ENCODE results near the gene ELP4.

ELP4 gene

GRCh38 chr11:31817621-31818424 lies 308.3 kb downstream of the ELP4 start:
- no peak overlapping the region for H3K4me3 ChIP-seq (ENCODE audit: low read depth, low read length)
- no peak for TF ChIP-seq CTCF (IDR thresholded peaks at IDR 0.05; ENCODE audit: low read depth, low read length)
- TF ChIP-seq MYC (IDR thresholded peaks at IDR 0.05; ENCODE audit: low read depth, low read length) = no peak
- no peak for TF ChIP-seq MAX (IDR thresholded peaks at IDR 0.05; ENCODE audit: low read depth, low read length)
- DNase-seq (ENCODE audit: low read depth) = no peak

GRCh38 chr11:31818425-31818755 lies 308.8 kb downstream of the ELP4 start:
- no peak for TF ChIP-seq MYC (IDR thresholded peaks at IDR 0.05; ENCODE audit: low read depth, low read length)
- TF ChIP-seq CTCF (IDR thresholded peaks at IDR 0.05; ENCODE audit: low read depth, low read length) = no peak
- no peak for TF ChIP-seq MAX (IDR thresholded peaks at IDR 0.05; ENCODE audit: low read depth, low read length)
- no peak for TF ChIP-seq POLR2A (IDR thresholded peaks at IDR 0.05; ENCODE audit: extremely low read depth, insufficient read length)
- H3K4me3 ChIP-seq (ENCODE audit: low read depth, low read length) = no peak overlapping the region

GRCh38 chr11:31818874-31819331 lies 309.3 kb downstream of the ELP4 start:
- no peak overlapping the region for H3K4me3 ChIP-seq (ENCODE audit: low read depth, low read length)

More at GRCh38 chr11:31818425-31818755, 308.8 kb downstream of the ELP4 start:
- DNase-seq (ENCODE audit: low read depth) = no peak

GRCh38 chr11:31819621-31820437 lies 310.3 kb downstream of the ELP4 start:
- TF ChIP-seq MYC (IDR thresholded peaks at IDR 0.05; ENCODE audit: low read depth, low read length) (no peak), MAX (IDR thresholded peaks at IDR 0.05; ENCODE audit: low read depth, low read length) (no peak), CTCF (IDR thresholded peaks at IDR 0.05; ENCODE audit: low read depth, low read length) (no peak), POLR2A (IDR thresholded peaks at IDR 0.05; ENCODE audit: extremely low read depth, insufficient read length) (no peak)
- H3K4me3 ChIP-seq (ENCODE audit: low read depth, low read length) = no peak overlapping the region
- DNase-seq (ENCODE audit: low read depth) = no peak

More at GRCh38 chr11:31818874-31819331, 309.3 kb downstream of the ELP4 start:
- TF ChIP-seq MAX (IDR thresholded peaks at IDR 0.05; ENCODE audit: low read depth, low read length) = no peak
- DNase-seq (ENCODE audit: low read depth) = no peak

- TF ChIP-seq CTCF (IDR thresholded peaks at IDR 0.05; ENCODE audit: low read depth, low read length) (no peak), MYC (IDR thresholded peaks at IDR 0.05; ENCODE audit: low read depth, low read length) (no peak), POLR2A (IDR thresholded peaks at IDR 0.05; ENCODE audit: extremely low read depth, insufficient read length) (no peak), MAX (IDR thresholded peaks at IDR 0.05; ENCODE audit: low read depth, low read length) (no peak)
- no peak overlapping the region for H3K4me3 ChIP-seq (ENCODE audit: low read depth, low read length)
- no peak for DNase-seq (ENCODE audit: low read depth)
Observed at GRCh38 chr11:31820438-31820818, 310.9 kb downstream of the ELP4 start.

- TF ChIP-seq MAX (IDR thresholded peaks at IDR 0.05; ENCODE audit: low read depth, low read length) (no peak), CTCF (IDR thresholded peaks at IDR 0.05; ENCODE audit: low read depth, low read length) (no peak), POLR2A (IDR thresholded peaks at IDR 0.05; ENCODE audit: extremely low read depth, insufficient read length) (no peak), MYC (IDR thresholded peaks at IDR 0.05; ENCODE audit: low read depth, low read length) (no peak)
- no peak for DNase-seq (ENCODE audit: low read depth)
- no peak overlapping the region for H3K4me3 ChIP-seq (ENCODE audit: low read depth, low read length)
Observed at GRCh38 chr11:31821235-31821764, 311.7 kb downstream of the ELP4 start.

Measured in NB4 (cell line).